GM18951 (cell line): ENCODE data around the gene KCNMA1.

Experiments used
- POLR2A ChIP-seq: IDR thresholded peaks from 4 replicates; pipeline ENCODE4 v1.6.1; 2011; ENCODE audit warnings: mild to moderate bottlenecking; ENCODE audit not compliant: insufficient read length, insufficient read depth; ENCODE audit errors: extremely low read depth
- in situ Hi-C: fragments of 300-500 bp; cut with MboI; formaldehyde crosslinking; loops from one replicate; pipeline ENCODE4 v1.12.0; 2022; ENCODE audit warnings: low sequenced_read_pairs, mixed read lengths, inconsistent platforms; ENCODE audit not compliant: unreplicated experiment

The KCNMA1 gene

GRCh38 chr10:77004917-77005564 lies 632.6 kb downstream of the KCNMA1 start:
- TF ChIP-seq POLR2A, result no peak
- in situ Hi-C loops, result no loop called here

GRCh38 chr10:77002872-77003271 lies 634.7 kb downstream of the KCNMA1 start:
- TF ChIP-seq POLR2A, result no peak
- in situ Hi-C loops, result no loop called here

GRCh38 chr10:77001206-77001605 lies 636.4 kb downstream of the KCNMA1 start:
- in situ Hi-C loops, result no loop called here
- no peak for TF ChIP-seq POLR2A

GRCh38 chr10:76998451-76998850 lies 639.2 kb downstream of the KCNMA1 start:
- in situ Hi-C loops, result no loop called here
- no peak for TF ChIP-seq POLR2A

- no peak for TF ChIP-seq POLR2A
- in situ Hi-C loops, result no loop called here
Observed at GRCh38 chr10:76997631-76998030, 640.0 kb downstream of the KCNMA1 start.

- TF ChIP-seq POLR2A, result no peak
- in situ Hi-C loops, result no loop called here
Observed at GRCh38 chr10:76995023-76995422, 642.6 kb downstream of the KCNMA1 start.

- no peak for TF ChIP-seq POLR2A
- in situ Hi-C loops, result no loop called here
Observed at GRCh38 chr10:76993213-76993612, 644.4 kb downstream of the KCNMA1 start.

GRCh38 chr10:76992467-76992866 lies 645.1 kb downstream of the KCNMA1 start:
- TF ChIP-seq POLR2A, result no peak
- in situ Hi-C loops, result no loop called here

- TF ChIP-seq POLR2A, result no peak
- in situ Hi-C loops, result no loop called here
Observed at GRCh38 chr10:76991621-76992020, 646.0 kb downstream of the KCNMA1 start.

GRCh38 chr10:76990561-76990960 lies 647.0 kb downstream of the KCNMA1 start:
- TF ChIP-seq POLR2A, result no peak
- in situ Hi-C loops, result no loop called here

- TF ChIP-seq POLR2A, result no peak
- in situ Hi-C loops, result no loop called here
Observed at GRCh38 chr10:76984559-76985443, 652.8 kb downstream of the KCNMA1 start.

- no peak for TF ChIP-seq POLR2A
- in situ Hi-C loops, result no loop called here
Observed at GRCh38 chr10:76983624-76984023, 654.0 kb downstream of the KCNMA1 start.

- in situ Hi-C loops, result no loop called here
Observed at GRCh38 chr10:76982671-76983070, 654.9 kb downstream of the KCNMA1 start.

GRCh38 chr10:76981251-76981650 lies 656.4 kb downstream of the KCNMA1 start:
- in situ Hi-C loops, result no loop called here
- TF ChIP-seq POLR2A, result no peak

More at GRCh38 chr10:76982671-76983070, 654.9 kb downstream of the KCNMA1 start:
- TF ChIP-seq POLR2A, result no peak

GRCh38 chr10:76977901-76978300 lies 659.7 kb downstream of the KCNMA1 start:
- in situ Hi-C loops, result no loop called here
- TF ChIP-seq POLR2A, result no peak
